ENCODE results near the gene GNA12.
A peak's percentile ranks its signal among the peaks of the same experiment; 100 is the strongest.

Gene GNA12

DNA sequence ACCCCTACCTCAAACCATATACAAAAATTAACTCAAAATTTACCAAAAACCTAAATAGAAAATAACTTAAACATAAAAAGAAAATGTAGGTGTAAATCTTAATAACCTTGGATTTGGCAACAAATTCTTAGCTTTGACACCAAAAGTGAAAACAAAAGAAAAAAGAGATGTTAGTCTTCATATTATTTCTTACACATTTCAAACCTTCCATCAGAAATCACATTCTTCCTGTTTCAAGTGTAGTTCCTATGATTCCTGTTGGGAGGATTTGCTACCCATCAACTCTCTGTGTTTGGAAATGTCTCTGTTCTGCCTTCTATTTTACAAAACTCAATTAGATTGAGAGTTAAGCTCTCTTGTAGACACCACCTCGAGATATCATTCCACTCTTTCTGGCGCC is 62.0 kb downstream of the GNA12 start:
- DNase-seq (ENCODE audit: low read depth in 2 of 2), result no peak

DNA sequence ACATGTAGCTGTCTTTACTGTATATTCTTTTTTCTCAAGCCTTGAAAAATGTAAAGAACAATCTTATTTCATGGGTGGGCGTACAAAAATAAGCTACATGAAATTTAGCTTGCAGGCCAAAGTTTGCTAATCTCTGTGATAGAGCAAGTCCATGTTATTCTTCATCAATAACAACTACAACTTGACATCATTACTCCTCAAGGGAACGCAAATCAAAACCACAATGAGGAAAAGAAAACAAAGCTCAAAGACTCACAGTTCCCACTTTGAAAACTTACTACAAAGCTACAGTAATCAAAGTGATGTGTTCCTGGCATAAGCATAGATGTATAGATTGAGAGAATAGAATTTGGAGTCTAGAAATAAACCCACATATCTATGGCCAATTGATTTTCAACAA is 62.5 kb downstream of the GNA12 start:
- DNase-seq (ENCODE audit: low read depth in 2 of 2), result no peak

DNA sequence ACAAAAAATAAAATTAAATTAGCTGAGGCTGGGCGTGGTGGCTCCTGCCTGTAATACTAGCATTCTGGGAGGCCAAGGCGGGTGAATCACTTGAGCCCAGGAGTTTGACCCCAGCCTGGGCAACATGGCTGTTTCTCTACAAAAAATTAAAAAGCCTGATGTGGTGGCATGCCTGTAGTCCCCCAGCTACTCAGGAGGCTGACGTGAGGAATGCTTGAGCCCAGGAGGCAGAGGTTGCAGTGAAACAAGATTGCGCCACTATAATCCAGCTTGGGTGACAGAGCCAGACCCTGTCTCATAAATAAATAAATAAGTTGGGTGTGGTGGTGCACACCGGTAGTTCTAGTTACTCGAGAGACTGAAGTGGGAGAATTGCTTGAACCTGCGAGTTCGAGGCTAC is 65.1 kb downstream of the GNA12 start:
- DNase-seq (ENCODE audit: low read depth in 2 of 2), result no peak

DNA sequence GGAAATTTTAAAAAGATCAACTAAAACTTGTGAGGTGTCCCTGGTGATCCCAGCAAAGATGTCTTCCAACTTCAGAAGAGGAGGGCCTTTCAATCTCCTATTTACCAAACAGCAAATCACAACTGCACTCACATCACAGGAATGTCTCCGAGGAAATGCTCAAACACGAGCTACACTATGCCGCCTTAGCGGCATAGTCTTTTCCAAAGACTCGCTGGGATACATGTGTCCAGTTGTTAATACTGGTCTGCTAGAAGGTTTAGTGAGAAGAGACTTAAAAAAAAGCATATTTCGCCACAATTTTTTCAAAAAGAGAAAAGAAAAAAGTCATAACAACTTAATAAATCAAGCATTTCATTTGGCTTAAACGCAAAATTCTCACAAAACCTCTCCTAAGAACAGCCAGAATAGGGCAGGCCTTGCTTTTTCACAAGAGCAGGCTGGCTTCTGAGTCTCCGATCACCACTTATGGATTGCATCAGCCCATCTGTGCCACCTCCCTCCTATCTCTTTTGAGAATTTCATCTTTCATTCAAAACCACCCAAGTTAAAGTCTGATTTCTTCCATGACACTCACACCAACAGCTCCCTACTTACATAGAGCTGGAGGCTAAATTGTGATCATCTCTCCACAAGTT is 66.1 kb downstream of the GNA12 start:
- no peak for DNase-seq (ENCODE audit: low read depth in 2 of 2)

DNA sequence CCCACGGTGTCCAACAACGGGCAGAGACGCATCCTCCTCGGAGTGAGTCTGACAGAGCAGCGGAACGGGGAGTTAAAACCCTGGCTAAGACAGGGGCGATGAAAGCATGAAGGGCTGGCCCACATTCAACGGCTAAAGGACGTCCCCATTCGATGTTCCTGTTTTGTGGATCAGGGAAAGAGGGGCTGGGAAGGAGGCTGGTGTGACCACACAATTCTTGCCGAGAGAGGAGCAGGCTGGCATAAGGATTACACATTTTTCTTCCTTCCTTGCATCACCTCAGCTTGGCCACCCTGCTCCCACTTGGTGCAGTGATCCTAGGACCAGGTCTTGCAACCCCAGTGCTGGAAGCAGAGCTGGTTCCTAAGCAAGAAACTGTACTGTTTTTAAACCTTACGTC is 67.7 kb downstream of the GNA12 start:
- DNase-seq (ENCODE audit: low read depth in 2 of 2), result no peak

DNA sequence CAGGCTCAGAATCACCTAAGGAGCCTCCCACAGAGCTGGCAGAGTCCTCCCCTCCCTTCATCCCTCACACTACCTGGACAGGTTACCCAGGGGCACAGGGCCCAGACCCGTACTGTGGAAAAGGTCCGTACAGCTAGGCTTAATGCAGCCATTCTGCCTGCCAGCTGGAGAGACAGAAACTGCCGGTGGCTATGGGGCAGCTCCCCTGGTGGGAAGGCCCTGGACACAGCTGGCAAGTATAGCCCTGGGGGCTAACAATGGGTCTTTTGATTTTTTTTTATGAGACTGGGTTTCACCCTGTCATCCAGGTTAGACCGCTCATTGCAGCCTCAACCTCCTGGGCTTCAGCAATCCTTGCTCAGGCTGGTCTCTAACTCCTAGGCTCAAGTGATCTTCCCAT is 68.3 kb downstream of the GNA12 start:
- no peak for DNase-seq (ENCODE audit: low read depth in 2 of 2)

DNA sequence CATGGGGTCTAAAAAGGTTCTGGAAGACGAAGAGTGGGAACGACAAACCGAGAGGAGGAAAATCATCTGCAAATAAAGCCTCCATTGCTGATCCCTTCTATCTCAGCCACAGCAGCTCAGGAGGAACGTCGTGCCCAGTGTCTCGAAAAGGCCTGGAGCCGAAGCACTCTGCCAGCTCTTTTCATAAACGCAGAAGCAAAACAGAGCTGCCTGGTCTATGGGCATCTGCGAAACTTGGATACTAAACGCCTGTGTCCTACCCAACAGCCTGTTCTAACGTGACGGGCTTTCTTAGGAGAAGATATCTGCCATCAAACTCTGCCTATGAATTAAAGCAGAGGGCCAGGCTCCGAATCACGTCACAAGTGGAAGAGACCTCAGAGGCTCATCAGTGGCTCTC is 68.7 kb downstream of the GNA12 start:
- no peak for DNase-seq (ENCODE audit: low read depth in 2 of 2)

DNA sequence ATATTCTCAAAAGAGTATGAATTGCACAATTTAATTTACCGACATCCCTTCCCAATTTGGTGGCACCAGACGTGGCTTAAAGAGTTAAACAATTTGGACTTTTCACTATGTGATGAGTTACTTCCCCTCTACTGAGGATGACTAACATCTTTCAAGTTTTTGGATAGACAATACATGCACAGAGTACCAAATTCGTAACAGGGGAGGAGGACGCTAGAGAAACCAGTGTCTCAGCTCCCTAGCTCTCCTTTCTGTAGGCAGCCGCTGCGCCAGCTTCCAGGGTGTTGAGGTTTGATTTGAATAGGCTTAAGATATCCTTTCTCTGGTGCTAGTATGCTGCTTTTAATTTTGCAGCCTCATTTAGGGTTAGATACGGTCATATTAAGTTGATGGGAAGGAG is 69.2 kb downstream of the GNA12 start:
- DNase-seq (ENCODE audit: low read depth in 2 of 2), result no peak

DNA sequence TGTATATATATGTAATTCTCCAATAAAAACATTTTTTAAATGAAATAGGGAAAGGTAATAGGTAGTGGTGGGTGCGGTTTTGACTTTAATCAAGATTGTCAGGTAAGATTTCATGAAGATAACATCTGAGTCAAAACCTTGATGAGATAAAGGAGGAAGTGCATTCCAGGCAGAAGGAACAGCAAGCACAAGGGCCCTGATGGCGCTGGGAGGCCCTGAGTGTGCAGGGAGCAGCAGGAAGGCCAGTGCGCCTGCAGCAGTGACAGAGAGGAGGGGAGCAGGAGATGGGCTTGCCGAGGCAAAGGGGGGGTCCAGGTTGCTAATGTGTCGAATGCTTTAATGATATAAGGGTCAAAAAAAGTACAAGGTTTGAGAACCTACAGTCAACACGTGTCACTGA is 69.8 kb downstream of the GNA12 start:
- DNase-seq (ENCODE audit: low read depth in 2 of 2), result no peak

DNA sequence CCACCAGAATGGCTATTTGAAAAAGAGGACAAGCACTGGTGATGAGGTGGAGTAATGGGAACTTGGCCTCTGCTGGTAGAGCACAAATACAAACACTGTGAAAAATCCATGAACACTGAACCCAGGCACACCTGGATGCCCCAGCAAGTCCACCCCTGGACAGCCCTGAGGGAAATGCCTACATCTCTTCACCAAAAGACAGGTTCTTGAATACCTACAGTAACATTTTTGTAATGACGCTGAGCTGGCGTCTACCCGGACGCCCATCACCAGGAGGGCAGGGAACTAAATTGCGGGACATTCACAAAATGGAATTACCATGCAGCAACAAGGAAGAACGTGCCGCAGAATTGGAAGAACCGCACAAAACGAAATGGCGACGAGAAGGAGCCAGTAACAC is 70.5 kb downstream of the GNA12 start:
- no peak for DNase-seq (ENCODE audit: low read depth in 2 of 2)

DNA sequence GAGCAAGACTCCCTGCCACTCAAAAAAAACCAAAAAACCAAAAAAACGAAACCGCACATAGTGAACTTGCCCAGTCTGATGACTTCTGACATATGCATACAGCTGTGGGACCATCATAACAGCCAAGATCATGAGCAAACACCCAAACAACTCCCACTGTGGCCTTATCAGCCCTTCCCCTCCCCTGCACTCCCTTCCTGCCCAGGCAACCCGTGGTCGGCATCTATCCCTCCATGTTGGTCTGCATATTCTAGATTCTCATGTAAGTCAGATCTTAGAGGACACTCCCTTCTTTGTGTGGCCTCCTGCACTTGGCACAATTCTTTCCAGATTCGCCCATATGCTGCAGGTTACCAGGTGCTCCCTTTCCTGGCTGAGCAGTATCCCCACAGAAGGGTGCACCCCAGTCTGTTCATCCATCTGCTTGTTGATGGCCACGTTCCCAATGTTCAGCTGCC is 72.8 kb downstream of the GNA12 start:
- no peak for DNase-seq (ENCODE audit: low read depth in 2 of 2)

DNA sequence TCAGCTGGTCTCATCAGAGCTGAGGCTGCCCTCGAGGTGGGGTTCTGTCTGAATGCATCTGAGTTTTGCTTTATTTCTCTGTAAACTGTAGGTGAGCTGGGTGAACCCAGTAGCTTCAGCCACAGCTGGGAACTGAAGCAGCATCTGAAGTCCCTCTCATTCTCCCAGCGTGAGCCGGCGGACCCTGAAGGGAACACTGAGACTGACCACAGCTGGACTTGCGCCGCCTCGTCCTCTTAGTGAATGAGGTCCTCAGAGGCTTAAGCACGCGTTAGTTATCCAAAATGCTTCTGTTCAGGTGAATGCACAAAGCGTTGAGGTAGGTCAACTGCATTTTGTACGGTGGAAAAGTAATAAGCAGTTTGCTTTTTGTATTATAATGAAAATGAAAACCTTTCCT is 79.5 kb downstream of the GNA12 start:
- no peak for DNase-seq (ENCODE audit: low read depth in 2 of 2)

DNA sequence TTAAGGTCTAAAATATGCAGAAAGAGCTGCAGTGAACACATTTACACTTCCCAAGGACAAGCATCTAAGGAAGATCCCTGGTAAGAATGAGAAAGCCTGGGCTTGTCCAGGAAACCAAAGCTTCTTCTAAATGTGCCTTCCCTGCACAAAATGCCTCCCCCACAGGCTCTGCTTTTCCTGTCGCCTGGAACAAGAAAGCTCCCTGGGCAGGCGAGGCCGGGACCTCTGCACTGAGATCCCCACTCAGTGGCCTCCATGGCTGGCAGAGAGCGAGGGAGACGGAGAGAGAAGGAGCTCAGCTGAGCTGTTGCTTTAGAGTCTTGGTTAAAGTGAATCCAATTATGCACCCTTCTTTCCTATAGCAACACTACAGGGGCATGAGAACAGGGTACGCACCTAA is 80.5 kb downstream of the GNA12 start:
- no peak for DNase-seq (ENCODE audit: low read depth in 2 of 2)

DNA sequence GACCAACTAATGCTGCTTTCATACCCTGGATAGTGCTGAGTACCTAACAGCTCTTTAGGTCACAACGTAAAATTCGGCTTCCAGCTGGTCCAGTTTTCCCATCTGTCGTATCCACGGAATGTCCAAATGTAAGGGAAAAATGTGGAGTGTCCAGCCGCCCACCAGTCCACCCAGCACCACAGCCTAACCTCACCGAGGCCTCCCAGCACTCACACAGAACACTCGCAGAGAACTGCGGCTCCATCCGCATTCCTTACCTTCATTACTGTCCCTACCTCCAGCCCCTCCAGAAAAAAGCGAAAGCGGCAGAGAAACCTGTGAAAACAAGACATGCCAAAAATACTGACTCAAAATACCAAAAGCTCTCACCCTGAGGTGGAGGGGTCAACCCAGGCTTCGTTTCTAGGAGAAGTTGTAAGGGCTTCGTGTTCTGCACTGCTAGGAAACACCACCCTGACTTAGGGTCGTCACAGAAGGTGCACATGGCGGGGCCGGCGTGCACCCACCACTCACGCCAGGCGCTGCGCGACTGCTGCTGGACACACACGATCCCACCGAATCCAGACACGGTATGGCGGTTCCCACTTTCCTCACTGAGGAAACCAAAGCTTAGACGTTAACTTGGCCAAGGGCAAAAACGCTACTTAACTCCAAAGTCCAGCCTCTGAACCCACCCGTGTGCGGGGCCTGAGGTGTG is 82.2 kb downstream of the GNA12 start:
- DNase-seq (ENCODE audit: low read depth in 2 of 2), result no peak

DNA sequence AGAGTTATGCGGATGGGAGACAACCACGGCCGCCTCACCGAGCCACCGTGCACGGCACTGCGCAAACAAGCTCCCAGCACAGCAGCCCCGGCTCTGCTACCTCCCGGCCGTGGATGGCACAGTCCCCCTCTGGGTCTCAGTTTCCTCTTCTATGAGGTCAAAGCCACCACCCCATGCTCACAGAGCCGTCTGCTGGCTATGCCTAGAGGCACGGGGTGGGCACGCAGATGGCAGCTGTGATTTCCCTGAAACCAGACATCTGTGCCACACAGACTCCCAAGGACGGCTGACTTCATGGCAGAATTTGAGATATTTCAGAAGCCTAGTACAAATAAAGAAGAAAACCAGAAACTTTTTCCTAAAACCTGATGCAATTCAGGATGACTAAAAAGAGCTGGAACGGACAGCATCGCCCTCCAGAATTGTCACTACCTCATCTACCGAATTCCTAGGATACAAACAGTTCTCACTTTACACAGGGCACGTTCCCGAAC is 82.9 kb downstream of the GNA12 start:
- DNase-seq (ENCODE audit: low read depth in 2 of 2), result no peak

DNA sequence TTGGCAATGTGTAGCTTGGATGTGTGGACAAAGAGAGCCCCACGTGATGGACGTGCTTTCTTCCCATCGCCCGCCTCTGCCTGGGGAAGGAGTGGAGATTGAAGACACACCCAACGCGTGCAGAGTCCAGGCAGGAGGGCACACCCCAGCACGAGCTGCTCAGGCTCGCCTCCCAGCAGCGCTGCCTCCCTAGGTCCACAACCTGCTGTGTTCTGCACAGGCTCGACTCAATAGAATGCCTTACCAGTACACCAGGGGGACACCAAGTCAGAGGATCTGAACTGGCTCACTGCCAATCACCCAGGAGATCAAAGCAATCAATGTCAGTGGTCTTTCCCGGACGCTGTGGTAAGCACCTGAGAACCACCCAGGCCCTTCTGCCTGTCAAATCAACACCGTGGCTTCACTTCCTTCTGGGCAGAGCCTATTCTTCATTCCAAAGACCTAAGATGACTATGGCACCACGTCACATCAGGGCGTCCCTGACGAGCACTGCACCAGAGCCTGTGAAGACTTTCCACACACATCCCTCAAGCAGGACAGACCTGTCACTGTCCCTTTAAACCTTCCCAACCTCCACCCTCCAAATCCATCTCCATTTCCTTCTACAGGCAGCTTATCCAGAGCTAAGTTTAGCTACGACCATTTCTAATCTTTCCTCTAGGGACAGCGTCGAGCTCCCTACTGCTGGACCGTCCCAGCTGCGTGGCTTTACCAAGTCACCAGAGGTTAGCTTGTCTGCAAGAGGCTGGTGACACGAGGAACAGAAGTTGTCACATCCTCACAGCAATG is 83.8 kb downstream of the GNA12 start:
- no peak for DNase-seq (ENCODE audit: low read depth in 2 of 2)

DNA sequence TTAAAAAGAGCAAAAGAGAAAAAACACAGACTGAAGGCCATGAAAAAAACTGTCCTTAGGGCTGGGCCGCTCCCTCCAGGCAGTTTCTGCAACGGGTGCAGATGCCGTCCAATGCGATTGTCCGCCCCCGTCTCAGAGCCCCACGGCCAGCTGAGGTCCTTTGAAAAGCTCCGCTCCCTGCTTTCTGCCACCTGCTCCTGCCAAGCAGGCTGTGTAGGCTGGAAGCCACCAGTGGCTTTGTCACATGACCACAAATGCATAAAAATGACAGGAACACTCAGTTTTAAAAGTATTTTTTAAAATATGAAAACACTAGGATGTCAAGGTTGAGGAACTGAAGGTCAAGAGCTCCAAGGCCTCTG is 84.4 kb downstream of the GNA12 start:
- no peak for DNase-seq (ENCODE audit: low read depth in 2 of 2)

DNA sequence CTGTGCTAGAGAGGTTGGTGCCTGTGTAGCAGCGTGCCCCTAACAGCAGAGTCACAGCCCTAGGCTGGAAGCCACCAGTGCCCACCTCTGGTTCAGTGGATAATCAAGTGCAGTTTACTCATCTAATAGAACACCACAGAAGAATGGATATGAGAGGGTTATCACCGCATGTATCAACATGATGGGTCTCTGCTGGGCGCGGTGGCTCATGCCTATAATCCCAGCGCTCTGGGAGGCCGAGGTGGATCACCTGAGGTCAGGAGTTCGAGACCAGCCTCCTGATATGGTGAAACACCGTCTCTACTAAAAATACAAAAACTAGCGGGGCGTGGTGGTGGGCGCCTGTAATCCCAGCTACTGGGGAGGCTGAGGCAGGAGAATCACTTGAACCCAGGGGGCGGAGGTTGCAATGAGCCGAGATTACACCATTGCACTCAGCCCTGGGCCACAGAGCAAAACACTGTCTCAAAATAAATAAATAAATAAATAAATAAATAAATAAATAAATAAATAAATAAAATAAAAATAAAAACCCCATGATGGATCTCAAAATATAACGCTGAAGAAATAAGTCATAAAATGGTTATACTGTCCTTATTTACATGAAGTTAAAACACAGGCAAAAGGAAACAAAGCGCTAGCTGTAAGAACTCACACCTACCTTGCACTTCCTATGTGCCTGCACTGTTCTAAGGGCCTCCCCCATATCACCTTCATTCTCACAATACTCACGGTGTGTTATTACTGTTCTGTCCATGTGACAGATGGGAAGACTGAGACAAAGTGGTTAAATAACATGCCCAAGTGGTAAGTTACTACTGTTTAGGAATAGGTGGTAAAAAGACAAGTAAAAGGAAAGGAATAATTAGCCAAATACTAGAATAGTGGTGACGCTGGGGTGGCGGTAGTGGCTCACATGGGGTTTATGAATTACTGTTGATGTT is 85.2 kb downstream of the GNA12 start:
- no peak for DNase-seq (ENCODE audit: low read depth in 2 of 2)

DNA sequence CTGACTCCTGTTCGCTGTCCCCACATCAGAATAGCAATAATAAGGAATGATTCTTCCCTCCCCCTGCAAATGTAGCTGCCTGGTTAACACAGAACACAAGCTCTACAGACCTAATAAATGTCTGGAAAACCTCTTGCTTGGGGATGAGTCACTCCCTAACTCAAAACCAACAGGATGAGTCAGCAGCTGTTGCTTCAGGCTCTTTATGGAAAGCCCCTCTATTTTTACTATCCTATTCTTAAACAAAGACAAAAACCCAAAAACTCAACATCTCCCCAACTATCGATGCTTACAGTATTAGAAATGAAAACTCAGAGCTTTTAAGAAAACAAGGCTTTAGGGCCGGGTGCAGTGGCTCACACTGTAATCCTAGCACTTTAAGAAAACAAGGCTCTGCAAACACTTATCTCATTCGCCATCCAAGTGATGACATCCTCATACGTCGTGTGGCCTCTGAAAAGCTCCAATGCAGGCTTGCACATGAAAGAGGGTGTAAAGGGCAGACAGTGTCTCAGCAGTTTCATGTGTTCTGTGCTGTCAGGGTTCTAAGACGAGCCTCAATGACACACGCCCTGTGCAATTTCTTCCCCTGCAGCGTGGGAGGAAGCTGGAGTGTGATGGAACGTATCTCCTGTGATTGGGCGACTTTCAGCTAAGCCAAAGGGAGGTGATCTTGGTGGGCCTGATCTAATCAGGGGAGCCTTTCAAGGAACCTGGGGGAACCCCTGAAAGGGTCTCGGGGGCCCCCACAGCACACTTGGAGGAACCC is 86.0 kb downstream of the GNA12 start:
- peak; percentile 97 to 98 for DNase-seq (ENCODE audit: low read depth in 2 of 2)

DNA sequence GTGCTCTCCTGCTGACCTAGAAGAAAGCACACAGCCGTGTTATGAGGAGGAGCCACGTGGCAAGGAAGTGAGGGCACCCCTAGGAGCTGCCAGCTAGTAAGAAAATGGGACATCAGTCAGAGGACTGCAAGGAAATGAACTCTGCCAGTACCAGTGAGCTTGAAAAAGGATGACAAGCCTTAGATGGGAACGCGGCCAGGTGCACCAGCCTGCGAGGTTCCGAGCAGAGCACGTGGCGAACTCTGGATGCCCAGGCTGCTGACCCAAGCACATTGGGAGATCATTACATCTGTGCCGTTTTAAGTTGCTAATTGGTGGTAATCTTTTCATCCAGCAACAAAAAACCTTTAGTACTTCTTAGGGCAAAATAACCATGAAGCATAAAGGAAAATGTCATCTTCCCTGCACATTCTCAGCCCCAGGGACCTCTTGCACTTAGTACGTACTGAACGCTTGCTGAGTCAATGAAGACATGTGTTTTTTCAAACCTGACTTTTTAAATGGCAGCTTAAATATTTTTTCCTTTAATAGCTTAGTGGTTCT is 86.7 kb downstream of the GNA12 start:
- no peak for DNase-seq (ENCODE audit: low read depth in 2 of 2)

DNA sequence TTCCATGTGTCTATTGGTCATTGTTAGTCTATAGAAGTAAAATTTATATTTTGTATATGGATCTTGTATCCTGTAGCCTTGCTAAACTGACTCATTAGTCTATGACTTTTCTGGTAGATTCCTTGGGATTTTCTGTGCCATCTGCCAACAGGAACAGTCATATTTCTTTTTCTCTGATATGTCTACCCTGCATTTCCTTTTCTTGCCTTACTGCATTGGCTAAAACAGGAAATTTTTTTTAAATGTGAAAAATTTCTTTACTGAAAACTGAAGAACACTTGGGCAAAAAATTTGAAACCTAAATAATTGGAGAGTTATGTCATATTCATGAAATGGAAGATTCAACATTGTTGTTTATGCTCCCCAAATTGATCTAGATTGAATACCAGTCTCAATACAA is 88.6 kb downstream of the GNA12 start:
- no peak for DNase-seq (ENCODE audit: low read depth in 2 of 2)

All from fibroblast of skin of left quadriceps (primary cell).